LNCaP clone FGC (cell line): ENCODE data around the gene DDX10.

Experiments
- DNase-seq: peaks from one replicate; pipeline ENCODE4 v3.0.0-alpha.2; 2011; ENCODE audit warnings: low read depth
- H3K4me3 ChIP-seq: 2 replicates; pipeline ENCODE4 v1.5.1; 2011; ENCODE audit warnings: mild to moderate bottlenecking, low read depth, low read length, control low read depth
- CTCF ChIP-seq: IDR thresholded peaks from 2 replicates; pipeline ENCODE4 v1.5.1; 2012; ENCODE audit warnings: mild to moderate bottlenecking; ENCODE audit not compliant: control insufficient read depth, insufficient read depth; ENCODE audit errors: extremely low read depth

Gene DDX10

GRCh38 chr11:108891909-108892511 lies 227.1 kb downstream of the DDX10 start:
- no peak for DNase-seq
- TF ChIP-seq CTCF = no peak
- H3K4me3 ChIP-seq = no peak overlapping the region

GRCh38 chr11:108895579-108896480 lies 231.0 kb downstream of the DDX10 start:
- no peak for DNase-seq
- TF ChIP-seq CTCF = no peak
- no peak overlapping the region for H3K4me3 ChIP-seq

GRCh38 chr11:108897071-108897481 lies 232.2 kb downstream of the DDX10 start:
- H3K4me3 ChIP-seq = no peak overlapping the region
- no peak for DNase-seq
- TF ChIP-seq CTCF = no peak

- H3K4me3 ChIP-seq = no peak overlapping the region
- DNase-seq = no peak
- TF ChIP-seq CTCF = no peak
Observed at GRCh38 chr11:108897916-108898315, 233.0 kb downstream of the DDX10 start.

GRCh38 chr11:108901359-108901758 lies 236.5 kb downstream of the DDX10 start:
- DNase-seq = no peak
- no peak overlapping the region for H3K4me3 ChIP-seq
- TF ChIP-seq CTCF = no peak

GRCh38 chr11:108902027-108902469 lies 237.2 kb downstream of the DDX10 start:
- H3K4me3 ChIP-seq = no peak overlapping the region
- no peak for TF ChIP-seq CTCF
- DNase-seq = no peak

GRCh38 chr11:108904480-108904879 lies 239.6 kb downstream of the DDX10 start:
- H3K4me3 ChIP-seq = no peak overlapping the region
- DNase-seq = no peak
- TF ChIP-seq CTCF = no peak
